HG03558 (cell line): Measurements from ENCODE around the gene SLC16A5.
"Not testable (repeated sequence)": the region's sequence is repeated elsewhere in the genome, so short reads cannot be mapped to it uniquely, and the experiment has no call there.

Experiments used
- ATAC-seq: cut with Tn5 transposase; IDR thresholded peaks from one replicate; pipeline ENCODE4 v1.9.1; 2021; ENCODE audit warnings: moderate number of reproducible peaks; ENCODE audit not compliant: unreplicated experiment; ENCODE audit errors: extremely low read depth

SLC16A5 gene

GRCh38 chr17:75109046-75109406, 21.3 kb downstream of the SLC16A5 start:
- ATAC-seq: no peak

DNA sequence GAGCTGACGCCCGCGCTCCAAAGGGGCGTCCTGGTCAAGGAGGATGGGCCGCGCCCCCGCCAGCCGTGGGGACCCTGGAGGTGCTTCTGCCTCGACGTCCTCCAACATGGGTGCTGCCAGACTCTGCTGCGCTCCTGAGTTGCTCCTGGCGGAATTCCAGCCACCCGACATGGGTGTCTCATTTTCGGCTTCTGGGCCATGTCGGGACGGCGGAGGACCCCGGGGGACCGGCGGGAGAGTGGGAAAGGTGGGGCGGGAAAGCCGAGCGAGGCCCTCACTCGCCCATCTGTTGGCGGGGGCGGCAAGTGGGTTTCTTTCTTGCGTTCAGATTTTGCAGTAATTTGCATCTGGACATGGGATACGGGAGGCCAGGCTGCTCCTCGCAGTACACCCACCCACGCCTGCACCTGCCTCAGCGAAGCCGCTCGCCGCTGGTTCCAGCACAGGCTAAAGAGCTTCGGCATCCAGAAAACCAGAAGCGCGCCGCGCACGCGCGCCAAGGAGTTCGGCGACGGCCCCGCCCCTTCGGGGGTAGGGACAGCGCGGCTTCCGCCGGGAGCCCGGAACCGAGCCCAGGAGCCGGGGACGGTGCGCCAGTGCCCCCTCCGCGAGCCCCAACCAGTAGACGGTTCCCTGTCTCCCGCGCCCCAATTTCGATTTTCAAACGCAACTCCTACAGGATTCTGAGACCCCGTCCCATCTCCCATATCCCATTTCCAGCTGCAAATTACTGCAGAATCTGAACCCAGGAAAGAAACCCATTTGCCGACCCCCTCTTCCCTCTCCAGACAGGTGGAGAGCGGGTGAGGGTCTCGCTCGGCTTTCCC, 21.9 kb downstream of the SLC16A5 start, which contains the start of gene ARMC7:
ARMC7 (plus strand) TSS at position 563 of the 827 bp plus-strand sequence. CDS start 320 bp downstream, outside the sequence.
- ATAC-seq: peak; percentile 50

DNA sequence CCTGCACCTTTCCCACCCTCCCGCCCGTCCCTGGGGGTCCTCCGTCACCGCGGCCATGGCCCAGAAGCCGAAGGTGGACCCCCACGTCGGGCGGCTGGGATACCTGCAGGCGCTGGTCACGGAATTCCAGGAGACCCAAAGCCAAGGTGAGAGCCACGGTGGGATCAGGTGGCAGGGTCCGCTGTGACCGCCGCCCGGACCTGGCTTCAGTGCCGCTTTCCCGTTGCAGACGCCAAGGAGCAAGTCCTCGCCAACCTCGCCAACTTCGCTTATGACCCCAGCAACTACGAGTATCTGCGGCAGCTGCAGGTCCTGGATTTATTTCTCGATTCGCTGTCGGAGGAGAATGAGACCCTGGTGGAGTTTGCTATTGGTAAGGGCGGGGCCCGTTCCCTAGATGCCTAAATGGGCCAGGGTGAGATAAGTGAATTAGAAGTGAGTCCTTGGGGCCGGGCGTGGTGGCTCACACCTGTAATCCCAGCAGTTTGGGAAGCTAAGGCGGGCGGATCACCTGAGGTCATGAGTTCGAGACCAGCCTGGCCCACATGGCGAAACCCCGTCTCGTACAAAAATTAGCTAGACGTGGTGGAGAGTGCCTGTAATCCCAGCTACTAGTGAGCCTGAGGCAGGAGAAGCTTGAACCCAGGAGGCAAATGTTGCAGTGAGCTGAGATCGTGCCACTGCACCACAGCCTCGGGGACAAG, 22.6 kb downstream of the SLC16A5 start:
- no peak for ATAC-seq

- ATAC-seq: no peak
Observed at GRCh38 chr17:75111777-75112335, 24.1 kb downstream of the SLC16A5 start.

DNA sequence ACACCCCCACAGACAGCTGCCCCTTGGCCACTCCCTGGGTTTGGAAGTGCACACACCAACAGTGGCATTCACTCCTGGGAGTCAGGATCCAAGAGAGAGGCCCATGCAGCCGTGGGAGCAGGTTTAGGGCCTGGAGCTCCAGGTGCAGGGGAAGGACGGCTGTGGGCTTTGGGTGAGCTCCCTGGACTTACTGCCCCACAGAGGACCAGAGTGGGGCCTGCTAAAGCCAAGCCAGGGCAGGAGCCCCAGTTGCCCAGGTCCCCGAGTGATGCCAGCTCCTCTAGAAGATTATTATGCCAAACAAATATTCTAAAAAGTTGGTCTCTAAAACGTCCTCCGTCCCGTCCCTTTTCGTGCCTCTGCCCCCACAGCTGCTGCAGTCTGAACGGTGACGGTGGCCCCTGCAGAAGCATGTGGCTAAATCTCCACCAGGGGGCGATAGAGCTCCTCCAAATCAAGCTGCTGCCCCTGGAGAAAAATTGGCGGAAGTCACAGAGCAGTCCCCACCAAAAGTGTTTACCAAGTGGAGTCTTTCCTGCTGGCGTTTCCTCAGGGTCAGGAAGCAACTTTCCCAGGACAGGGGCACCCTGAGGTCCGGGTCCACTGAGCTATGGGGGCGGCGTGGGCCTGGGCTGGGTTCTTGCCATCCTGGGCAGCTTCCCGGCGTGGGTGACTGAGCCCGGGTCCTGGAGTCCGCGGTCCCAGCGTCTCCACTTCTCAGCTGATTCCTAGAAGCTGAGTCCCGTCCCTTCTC, 26.2 kb downstream of the SLC16A5 start:
- no peak for ATAC-seq

GRCh38 chr17:75114552-75115314, 27.0 kb downstream of the SLC16A5 start:
- ATAC-seq: no peak

DNA sequence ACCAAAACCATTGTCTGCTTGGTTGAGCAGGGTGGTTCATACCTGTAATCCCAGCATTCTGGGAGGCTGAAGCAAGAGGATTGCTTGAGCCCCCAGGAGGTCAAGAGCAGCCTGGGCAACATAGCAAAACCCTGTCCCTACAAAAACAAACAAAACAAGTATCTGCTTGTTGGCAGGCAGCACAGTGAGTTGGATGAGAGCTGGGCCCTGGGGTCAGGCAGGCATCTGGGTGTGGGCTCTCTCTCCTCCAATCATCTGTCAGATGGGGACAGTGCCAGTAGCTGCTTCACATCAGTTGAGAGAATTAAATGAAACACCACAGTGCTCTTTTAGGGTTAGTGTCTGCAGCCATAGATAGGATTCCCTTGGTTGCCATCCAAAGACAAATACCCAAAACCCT, 27.8 kb downstream of the SLC16A5 start:
- ATAC-seq: no peak

DNA sequence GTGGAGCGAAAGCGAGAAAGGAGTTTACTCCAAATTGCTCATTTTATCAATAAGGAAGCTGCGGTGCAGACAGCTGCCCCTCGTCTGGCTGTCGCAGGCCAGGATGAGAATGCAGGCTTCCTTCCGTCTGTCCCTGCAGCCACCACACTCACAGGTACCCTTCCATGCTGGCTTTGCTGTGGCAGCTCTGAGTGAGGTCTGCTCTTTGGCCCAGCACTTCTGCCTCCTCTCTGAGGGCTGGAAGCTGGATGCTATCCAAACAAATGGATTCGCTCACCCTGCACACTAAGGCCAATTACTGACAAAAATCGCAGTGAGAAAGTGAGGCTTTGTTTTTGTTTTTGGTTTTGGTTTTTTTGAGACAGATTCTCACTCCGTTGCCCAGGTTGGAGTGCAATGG, 29.0 kb downstream of the SLC16A5 start:
- ATAC-seq: no peak

- no peak for ATAC-seq
Observed at GRCh38 chr17:75118307-75118706, 30.6 kb downstream of the SLC16A5 start.

GRCh38 chr17:75124041-75124818, 36.5 kb downstream of the SLC16A5 start:
- no peak for ATAC-seq

DNA sequence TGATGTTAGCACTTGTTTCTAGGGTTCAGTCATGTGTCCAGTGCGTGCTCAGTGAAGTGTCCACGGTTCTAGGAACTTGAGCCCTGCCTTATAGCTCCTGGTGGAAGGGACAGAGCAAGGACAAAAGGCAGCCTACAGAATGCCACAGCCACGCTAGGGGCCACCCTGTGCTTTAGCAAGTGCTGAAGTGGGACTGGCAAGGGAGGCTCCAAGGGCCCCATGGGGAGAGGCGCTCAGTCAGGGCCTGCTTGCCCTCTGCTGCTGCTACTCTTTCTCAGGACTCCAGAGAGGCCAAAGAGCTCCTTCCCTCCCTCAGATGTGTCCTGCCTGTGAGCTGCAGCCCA, 37.0 kb downstream of the SLC16A5 start:
- no peak for ATAC-seq

GRCh38 chr17:75125984-75126383, 38.2 kb downstream of the SLC16A5 start:
- no peak for ATAC-seq

DNA sequence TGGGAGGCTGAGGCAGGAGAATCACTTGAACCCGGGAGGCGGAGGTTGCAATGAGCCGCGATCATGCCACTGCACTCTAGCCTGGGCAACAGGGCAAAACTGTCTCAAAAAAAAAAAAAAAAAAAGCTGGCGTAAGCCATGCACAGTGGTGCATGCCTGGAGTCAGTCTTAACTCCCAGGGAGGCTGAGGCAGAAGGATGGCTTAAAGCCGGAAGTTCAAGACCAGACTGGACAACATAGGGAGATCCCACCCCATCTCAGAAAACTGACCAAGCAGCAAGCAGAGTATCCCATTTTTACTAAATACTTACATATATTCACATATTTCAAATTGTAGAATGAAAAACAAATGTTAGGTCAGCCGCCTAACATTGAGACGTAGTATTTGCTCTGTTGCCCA, 39.2 kb downstream of the SLC16A5 start:
- ATAC-seq: no peak

GRCh38 chr17:75127936-75128335, 40.2 kb downstream of the SLC16A5 start:
- not testable (repeated sequence) for ATAC-seq

DNA sequence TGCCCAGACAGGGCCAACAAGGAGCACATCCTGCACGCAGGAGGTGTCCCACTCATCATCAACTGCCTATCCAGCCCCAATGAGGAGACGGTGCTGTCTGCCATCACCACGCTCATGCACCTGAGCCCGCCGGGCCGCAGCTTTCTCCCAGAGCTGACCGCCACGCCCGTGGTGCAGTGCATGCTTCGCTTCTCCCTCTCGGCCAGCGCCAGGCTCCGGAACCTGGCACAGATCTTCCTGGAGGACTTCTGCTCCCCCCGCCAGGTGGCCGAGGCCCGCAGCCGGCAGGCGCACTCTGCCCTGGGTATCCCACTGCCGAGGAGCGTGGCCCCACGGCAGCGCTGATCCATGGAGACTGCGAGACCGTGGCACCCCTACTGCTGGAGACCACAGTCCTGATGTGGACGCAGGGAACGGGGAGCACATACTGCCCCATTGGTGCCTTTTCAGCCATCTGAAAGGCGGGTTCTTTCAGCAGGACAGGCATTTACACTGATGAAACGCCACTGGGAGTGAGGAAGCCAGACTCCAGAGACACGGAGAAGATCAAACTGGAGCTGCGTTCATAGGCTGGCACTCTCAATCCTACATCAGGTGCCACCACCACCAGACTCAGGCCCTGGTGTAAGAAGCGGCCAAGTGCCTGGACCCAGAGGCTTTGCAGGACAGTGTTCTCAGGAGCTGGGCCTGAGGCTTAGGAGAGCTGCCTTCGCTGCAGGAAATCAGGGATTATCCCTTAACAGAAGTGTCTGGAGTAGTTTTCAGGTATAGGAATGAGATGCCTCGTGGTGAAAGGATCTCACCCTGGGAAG, 41.1 kb downstream of the SLC16A5 start:
- ATAC-seq: no peak

- ATAC-seq: no peak
Observed at GRCh38 chr17:75129576-75129975, 41.8 kb downstream of the SLC16A5 start.

- no peak for ATAC-seq
Observed at GRCh38 chr17:75130059-75130631, 42.4 kb downstream of the SLC16A5 start.

GRCh38 chr17:75130632-75131277, 43.0 kb downstream of the SLC16A5 start:
- no peak for ATAC-seq
